HG03457 (cell line): Measurements from ENCODE around the gene TTC16.

ENCODE experiments used
- ATAC-seq: cut with Tn5 transposase; IDR thresholded peaks from one replicate; pipeline ENCODE4 v1.9.1; 2021; ENCODE audit warnings: moderate number of reproducible peaks; ENCODE audit not compliant: unreplicated experiment

The TTC16 gene, protein sequence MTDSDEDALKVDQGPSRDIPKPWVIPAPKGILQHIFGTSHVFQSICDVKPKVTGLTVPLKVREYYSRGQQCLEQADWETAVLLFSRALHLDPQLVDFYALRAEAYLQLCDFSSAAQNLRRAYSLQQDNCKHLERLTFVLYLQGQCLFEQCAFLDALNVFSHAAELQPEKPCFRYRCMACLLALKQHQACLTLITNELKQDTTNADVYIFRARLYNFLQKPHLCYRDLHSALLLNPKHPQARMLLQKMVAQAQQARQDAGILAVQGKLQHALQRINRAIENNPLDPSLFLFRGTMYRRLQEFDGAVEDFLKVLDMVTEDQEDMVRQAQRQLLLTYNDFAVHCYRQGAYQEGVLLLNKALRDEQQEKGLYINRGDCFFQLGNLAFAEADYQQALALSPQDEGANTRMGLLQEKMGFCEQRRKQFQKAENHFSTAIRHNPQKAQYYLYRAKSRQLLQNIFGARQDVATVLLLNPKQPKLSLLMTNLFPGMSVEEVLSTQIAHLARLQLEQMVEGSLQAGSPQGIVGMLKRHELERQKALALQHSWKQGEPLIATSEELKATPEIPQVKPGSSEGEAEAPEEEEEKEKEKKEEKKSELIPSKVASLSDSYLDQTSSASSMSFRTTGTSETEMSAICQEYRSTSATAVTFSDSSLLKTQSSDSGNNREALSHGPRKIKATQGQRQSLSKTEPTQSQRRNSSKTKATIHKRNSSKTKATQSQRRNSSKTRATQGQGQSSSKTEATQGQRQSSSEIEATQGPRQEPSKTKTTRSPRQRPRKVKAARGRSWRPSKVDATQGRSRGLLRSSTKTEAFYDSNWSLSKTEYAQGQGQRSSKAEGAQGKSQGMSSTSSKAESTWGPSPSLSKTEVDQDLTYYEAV

DNA sequence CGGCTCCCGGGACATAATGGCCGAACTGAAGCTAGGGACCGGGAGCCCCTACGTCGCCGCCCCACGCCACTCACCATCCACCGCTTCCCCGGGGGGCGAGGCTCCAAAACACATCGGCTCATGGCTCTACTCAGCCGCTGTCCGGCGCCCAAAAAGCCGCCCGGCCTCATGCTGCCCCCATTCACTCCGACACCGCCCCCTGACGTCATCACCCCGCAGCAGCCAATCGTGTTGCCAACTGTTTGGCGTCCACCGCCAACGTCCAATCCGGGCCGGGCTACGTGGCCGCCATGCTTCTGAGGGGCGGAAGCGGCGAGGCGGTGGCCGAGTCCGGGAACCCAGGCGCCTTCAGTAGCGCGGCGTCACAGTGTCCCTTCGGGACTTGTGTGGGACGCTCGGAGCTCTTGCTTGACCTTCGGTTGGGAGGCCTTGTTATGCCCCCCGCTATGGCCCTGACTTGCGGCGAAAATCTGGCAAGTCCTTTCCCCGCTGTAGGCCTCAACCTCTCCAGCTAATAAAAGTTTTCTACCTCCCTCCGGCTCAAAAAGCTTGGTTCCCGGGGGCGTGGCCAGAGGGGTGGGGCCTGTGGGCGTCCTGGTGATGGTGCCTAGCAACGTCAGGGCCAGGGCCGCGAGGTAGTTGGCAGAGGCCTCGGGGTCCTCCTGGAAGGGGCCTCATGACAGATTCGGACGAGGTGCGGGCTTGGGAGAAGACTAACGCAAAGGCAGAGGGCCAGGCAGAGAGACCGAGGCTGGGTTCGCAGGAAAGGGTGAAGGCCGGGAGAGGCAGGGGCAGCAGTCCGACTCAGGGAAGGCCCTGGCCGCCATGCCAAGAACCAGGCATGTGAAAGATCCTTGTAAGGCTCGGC, at the start of gene TTC16, which contains the start of gene PTRH1:
TSS of gene TTC16 (plus strand) at position 610 of the 868 bp plus-strand sequence. CDS start at position 677, 67 bp downstream.
TSS of gene PTRH1 (minus strand) at position 194 of the 868 bp plus-strand sequence. CDS start at position 170, 24 bp downstream.
- peak; percentile 81 for ATAC-seq

DNA sequence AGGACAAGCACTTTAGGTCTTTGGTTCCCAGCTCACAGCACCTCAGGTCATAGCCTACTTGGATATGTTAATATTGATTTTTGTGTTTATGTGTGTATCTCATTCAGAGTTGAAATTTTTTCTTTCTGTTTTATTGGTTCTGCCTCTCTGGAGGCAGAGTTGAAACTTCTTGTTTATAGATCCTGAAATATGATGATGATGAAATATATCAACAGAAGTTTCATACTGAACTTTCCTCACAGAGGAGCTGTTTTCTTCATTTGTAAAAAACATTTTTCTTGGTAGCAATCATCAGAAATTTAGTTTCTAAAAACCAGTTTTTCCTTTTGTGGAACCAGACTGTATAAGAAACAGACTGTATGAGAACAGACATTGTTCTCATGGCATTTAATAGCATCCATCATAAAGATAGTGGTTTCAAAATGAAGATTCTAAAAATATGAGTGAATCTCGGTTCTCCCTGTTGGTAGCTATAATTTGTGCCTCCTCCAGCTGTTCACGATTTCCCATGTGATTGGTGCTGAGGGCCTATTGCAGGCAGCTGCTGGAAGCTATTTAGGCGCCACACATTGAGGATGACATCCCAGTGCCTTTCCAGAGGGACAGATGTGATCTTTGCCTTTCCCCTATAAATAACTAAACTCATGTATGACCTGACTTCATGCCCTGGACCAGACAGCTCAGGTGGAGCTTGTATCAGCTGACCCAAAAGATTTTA, 48.6 kb upstream of the TTC16 start:
- no peak for ATAC-seq

DNA sequence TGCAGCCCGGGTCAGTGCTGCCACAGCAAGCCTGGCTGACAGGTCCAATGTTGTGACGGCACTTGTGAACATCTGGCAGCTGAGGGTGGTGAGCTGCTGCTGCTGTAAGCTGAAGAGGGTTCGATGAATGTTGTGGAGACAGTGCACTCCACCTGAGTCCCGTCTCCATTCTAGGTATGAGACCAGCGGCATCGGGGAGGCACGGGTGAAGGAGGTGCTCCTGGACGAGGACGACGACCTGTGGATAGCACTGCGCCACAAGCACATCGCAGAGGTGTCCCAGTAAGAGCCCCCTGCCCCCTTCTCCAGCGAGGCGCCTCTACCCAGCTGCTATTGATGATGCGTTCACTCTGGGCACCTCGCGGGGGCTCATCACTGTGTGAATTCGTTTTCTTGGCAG, 48.0 kb upstream of the TTC16 start:
- ATAC-seq: no peak

DNA sequence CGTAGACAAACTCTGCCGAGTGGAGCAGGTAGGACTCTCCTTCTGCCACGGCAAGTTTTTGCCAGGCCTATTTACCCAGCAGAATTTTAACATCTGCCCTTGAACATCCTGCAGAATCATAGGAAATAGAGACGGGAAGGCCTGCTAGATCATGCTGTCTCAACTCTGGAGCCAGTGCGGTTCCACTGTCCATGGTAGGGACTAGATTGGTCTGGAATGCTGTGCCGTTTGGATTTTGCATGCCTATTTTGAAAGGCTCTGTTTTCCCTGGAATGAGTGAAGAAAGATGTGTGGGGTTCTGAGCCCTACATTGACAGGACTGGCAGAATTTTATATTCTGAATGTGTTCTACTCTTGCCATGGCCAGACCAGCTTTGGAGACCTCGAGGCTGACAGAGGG, 42.6 kb upstream of the TTC16 start:
- ATAC-seq: no peak

DNA sequence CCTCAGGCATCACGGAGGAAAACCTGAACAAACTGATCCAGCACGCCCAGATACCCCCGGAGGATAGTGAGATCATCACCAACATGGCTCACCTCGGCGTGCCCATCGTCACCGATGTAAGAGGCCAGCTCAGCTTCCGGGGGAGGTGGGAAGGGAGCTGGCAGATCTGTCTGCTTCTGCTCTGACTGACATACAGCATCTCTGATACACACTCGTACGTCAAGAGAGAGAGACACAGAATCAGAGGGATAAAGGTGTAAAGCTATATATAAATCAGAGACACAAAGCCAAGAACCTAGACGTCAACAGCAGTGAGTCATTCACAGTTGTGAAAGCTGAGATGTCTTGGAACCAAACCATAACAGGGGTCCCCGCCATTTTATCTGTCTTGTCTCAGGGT, 39.2 kb upstream of the TTC16 start:
- no peak for ATAC-seq

DNA sequence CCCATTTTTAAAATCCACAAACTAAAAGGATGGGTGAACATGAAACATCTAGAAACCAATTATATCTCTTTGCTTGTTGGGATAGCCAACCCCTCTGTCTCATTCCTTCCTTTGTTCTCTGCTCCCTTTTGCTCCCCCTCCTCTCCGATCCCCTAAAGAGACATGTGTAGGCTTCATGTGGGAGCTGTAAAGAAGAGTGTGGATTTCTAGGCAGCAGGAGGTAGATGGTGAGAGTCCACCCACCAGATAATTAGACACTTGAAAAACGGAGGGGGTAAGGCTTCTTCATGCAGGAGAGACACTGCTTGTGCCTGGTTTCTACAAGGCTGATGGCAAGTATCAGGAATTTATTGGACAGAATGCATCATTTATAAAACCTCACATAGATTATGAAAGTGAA, 36.4 kb upstream of the TTC16 start:
- ATAC-seq: no peak

DNA sequence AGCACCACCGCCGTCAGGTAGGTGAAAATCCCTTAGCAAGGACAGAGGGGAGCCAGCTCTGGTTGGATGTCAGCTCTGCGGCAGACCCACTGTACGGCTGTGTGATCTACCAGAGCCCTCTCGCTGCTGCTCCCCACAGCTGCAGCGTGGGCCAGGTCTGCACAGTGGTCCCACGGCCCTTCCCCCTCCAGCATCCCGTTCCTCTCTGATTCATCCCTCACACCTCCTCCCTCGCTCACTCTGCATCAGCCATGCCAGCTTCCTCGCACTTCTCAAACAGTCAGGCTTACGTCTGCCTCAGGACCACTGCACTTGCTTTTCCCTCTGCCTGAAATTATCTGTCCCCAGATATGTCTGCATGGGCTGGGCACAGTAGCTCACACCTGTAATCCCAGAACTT, 35.7 kb upstream of the TTC16 start:
- no peak for ATAC-seq

DNA sequence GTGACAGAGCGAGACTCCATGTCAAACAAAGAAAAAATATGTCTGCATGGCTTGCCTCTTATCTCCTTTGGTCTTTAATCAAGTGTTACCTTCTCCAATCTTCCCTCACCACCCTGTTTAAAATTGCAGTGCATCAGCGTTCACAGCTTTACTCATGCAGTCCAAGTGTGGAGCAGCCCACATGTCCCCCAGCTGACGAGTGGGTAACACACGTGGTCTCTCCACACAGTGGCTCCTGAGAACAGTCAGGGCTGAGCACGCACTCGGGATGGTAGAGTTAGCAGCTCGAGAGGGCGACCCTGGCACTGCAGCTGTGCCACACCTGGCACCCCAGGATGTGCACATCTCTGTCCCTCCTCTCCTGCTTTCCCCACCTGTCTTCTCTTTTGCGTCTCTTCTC, 35.0 kb upstream of the TTC16 start:
- ATAC-seq: no peak

DNA sequence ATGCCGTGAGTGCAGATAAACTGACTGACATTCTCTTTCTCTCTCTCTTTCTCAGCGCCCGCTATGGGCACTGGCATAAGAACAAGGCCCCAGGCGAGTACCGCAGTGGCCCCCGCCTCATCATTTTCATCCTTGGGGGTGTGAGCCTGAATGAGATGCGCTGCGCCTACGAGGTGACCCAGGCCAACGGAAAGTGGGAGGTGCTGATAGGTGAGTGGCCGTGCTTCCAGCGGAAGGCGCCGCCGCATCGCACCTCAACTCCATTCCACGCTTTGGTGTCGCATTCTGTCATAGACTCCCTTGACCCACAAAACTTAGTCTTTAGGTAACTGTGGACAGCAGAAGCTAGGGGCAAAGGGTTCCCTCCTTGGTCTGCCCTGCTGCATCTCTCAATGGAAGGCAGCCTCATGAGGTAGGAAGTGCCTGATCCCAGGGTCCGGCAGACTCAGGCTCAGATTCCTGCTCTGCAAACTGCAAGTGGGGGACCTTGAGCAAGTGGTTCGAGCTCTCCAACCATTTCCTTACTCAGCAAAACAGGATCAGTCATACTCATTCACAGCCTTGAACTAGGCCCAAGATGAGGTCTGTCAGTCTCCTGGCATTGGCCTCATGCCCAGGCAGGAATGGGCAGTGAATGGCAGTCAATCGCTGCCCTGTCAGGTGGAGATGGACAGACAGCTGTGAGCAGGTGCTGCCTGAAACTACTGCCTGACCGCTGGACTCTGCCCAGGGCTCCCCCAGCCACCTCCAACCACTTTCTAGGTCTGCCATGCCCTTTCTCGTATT, 33.3 kb upstream of the TTC16 start:
- ATAC-seq: no peak

DNA sequence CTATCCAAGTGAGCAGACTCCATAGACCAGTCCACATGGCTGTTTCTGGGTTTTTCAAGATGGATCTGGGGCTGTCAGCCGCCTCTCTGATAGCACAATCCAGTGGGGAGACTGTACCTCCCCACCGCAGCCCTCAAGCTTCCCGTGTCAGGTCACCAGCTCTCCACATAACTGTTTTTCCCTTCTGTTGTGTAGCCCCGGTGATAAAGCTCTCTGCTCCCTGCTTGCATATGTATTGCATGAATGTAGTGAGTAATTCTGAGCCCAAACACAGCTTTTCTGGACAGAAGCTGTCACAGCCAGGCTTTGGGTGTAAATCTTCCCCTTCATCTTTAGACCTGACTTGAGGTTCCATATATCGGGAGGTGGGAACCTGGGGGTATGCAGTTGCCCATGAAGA, 32.2 kb upstream of the TTC16 start:
- no peak for ATAC-seq

DNA sequence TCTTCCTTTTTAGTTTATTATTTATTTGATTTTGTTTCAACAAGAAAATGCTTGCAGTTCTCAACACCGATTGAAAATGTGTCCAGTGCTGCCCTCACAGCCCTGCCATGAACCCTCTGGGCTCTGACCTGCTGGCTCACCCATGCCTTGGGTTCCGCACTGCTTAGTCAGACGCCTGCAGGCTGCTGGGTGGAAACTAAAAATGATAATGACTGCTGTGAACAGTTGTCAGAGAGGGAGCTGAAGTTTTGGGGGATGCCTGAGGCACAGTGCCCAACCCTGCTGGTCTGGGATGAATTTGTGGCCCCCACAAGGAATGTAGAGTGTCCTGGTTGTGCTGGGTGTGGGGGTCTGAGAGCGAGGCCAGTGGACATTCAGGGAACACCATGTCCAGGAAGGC, 31.3 kb upstream of the TTC16 start:
- no peak for ATAC-seq

DNA sequence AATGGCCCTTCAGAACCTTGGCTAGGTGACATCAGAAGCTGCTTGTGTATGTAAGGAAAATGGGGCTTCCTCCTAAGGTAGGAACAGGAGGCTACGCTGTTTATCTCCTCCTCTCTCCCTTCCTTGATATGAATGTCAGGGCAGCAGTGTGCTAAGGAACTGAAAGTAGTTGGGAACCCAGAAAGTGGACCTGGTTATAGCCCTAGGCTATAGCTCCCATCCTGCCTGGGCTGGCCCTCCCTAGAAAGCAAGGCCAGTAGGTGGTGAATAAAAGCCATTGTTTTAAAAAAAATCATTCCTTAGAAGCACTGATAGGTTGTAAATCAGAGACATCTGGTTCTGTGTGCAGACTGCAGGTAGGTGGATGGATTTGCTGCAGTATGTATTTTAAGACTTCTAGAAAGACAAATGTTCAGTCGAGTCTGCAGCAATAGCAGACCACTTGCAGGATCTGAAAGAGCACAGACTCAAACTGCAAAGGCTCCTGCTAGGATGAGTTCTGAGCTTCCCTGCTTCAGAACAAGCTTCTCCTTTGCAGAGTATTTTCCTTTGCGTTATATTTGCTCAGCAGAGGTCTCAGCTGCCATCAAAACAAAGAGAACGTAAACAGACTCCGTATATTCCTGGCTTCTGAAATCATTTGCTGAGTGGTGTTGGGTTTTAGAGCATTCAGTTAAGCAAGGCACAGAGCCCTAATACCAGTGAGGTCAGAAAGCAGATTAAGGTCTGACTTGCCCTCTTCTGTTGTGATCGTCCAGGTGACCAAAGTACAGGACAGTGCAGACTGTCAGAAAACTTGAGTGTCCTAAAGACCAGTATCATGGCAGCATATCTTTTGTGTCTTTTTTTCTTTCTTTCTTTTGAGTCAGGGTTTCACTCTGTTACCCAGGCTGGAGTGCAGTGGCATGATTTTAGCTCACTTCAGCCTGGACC, 29.2 kb upstream of the TTC16 start:
- ATAC-seq: no peak

DNA sequence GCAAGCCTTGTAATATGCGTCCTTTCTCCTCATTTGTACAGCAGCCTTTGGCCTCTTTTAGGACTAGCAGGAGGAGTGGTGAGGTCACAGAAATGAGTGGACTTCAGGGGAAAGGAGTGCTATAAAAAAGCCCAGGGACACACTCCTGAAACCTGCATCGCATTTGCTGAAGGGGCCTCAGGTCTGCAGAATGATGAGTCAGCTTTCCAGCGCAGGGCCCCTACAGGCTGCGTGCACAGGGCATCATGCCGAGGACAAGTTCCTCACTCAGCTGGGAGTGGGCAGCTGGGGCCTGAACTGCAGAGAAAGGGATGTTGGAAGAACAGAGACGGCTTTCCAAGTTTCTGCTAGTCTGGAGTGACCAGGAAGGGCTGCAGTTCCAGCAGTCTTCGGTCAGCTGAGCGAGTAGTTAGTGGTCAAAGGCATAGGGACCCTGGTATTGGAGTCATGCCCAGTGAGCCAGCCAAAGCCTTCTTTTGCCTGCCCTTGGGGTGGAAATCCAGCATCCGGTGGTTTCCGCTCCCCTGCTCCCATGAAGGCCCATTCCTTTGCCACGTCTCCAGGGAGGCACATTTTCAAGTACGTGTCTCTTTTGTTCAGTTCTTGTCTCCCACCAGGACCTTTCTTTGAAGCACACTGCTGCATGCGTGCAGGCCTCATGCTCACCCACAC, 26.4 kb upstream of the TTC16 start:
- ATAC-seq: no peak

DNA sequence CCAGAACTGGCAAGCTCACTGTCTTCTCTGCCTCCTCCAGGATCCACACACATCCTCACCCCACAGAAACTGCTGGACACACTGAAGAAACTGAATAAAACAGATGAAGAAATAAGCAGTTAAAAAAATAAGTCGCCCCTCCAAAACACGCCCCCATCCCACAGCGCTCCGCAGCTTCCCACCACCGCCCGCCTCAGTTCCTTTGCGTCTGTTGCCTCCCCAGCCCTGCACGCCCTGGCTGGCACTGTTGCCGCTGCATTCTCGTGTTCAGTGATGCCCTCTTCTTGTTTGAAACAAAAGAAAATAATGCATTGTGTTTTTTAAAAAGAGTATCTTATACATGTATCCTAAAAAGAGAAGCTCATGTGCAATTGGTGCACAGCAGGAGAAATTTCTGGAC, 25.1 kb upstream of the TTC16 start:
- no peak for ATAC-seq

DNA sequence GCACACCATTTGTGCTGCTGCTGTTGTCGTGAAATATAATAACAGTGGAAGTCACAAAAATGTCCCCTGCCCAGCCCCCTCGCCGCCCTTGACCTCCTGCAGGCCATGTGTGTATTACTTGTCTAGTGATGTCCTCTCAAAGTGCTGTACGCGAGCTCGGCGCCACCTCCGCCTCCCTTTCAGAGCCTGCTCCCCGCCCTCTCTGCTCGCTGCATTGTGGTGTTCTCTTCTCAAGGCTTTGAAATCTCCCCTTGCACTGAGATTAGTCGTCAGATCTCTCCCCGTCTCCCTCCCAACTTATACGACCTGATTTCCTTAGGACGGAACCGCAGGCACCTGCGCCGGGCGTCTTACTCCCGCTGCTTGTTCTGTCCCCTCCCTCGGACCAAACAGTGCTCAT, 23.8 kb upstream of the TTC16 start:
- no peak for ATAC-seq

DNA sequence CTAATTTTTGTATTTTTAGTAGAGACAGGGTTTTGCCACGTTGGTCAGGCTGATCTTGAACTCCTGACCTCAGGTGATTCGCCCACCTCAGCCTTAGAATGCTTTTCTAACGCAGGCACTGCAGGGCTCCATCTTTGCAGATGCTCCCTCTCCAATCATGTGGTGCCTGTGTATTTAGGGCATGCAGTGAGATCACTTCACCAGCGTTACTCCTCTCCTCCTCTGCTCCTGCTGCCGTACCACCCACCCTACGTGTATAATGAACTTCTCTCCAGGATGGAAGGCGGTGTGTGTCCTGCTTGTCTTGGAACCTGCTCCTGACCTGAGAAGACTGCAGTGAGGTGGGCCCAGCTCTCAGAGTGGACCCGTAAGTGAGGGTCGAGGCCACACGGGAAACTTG, 22.7 kb upstream of the TTC16 start:
- no peak for ATAC-seq

DNA sequence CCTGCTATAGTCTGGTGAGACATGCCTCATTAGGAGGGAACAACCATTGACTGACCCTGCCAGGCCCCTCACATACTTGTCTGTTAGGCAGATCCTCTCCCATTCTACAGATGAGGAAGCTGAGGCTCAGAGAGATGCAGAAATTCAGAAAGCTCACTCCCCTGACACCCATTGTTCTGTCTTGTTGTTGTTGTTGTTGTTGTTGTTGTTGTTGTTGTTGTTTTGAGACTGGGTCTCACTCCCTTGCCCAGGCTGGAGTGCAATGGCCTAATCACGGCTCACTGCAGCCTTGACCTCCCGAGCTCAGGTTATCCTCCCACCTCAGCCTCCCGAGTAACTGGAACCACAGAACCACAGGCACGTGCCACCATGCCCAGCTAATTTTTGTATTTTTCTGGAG, 22.2 kb upstream of the TTC16 start:
- no peak for ATAC-seq
